ENCODE data around the gene PEDS1. TPM values are rescaled to one million over a fixed set of nuclear protein-coding genes. Genes with fewer than 3 reads are reported as not detected.

Gene PEDS1
- total and polyA plus RNA-seq, 2 of the 13 experiments (the other 11 are each of a cell fraction or from before 2014, with no cell fraction given), result 30.5 to 93.9 TPM

DNA sequence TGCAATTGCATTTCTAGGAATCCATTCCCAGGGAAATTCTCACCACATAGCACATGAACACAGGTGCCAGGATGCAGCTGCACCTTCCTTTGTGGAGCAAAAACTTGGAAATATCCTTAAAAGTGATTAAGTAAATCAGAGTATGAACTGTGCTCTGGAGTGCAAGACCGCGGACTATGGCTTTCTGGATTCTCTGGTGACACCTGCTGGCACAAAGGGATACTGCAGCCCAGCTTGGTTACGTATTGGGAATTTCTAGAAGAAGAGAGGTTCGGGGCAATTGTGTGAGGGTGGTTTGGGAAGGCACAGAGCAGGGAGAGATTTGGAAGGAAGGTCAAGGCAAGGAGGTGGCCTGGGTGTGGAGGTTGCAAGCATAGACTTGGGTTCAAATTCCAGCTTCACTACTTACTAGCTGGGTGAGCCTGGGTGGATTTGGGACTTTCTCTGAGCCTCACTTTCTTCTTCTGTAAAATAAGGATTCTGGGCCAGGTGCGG, 15.9 kb upstream of the PEDS1 start (continued):
- no peak for TF ChIP-seq ADNP (CRISPR knock-in tag; IDR thresholded peaks at IDR 0.05)
- TF ChIP-seq, protein P1, sequence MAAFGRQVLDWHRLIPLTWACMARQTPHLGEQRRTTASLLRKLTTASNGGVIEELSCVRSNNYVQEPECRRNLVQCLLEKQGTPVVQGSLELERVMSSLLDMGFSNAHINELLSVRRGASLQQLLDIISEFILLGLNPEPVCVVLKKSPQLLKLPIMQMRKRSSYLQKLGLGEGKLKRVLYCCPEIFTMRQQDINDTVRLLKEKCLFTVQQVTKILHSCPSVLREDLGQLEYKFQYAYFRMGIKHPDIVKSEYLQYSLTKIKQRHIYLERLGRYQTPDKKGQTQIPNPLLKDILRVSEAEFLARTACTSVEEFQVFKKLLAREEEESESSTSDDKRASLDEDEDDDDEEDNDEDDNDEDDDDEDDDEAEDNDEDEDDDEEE (CRISPR knock-in tag; IDR thresholded peaks at IDR 0.05), result peak; percentile 76; the same call in 1 of the 2 replicates
- TF ChIP-seq ZNF607 (CRISPR knock-in tag; IDR thresholded peaks at IDR 0.05; ENCODE audit: borderline replicate concordance), result peak; percentile 75; the same call in 1 of the 2 replicates
- TF ChIP-seq, protein P2, sequence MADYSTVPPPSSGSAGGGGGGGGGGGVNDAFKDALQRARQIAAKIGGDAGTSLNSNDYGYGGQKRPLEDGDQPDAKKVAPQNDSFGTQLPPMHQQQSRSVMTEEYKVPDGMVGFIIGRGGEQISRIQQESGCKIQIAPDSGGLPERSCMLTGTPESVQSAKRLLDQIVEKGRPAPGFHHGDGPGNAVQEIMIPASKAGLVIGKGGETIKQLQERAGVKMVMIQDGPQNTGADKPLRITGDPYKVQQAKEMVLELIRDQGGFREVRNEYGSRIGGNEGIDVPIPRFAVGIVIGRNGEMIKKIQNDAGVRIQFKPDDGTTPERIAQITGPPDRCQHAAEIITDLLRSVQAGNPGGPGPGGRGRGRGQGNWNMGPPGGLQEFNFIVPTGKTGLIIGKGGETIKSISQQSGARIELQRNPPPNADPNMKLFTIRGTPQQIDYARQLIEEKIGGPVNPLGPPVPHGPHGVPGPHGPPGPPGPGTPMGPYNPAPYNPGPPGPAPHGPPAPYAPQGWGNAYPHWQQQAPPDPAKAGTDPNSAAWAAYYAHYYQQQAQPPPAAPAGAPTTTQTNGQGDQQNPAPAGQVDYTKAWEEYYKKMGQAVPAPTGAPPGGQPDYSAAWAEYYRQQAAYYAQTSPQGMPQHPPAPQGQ (CRISPR knock-in tag; IDR thresholded peaks at IDR 0.05; ENCODE audit: borderline replicate concordance), result 0 out of 2 replicates have a peak, but pooled peaks have one; percentile 36
- TF ChIP-seq, protein P3, sequence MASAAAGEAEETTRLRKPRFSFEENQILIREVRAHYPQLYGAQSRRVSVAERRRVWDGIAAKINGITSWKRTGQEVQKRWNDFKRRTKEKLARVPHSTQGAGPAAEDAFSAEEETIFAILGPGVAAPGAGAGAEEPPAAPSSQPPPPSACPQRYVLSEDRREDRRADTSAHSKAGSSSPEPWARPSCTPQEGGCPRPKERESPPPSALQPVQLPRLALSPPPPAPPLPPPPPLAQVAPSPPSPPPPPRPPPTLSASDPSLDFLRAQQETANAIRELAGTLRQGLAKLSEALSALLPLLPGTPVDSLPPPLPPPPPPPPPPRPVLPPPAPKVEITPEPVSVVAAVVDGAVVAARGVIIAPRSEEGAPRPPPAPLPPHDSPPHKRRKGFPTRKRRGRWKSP (CRISPR knock-in tag; IDR thresholded peaks at IDR 0.05), result peak; percentile 63; the same call in 1 of the 2 replicates
- peak; percentile 18; the same call in 1 of the 2 replicates for TF ChIP-seq ZKSCAN8 (CRISPR knock-in tag; IDR thresholded peaks at IDR 0.05; ENCODE audit: borderline replicate concordance)
- TF ChIP-seq ZKSCAN5 (CRISPR knock-in tag; IDR thresholded peaks at IDR 0.05), result no peak
- TF ChIP-seq, protein P4, sequence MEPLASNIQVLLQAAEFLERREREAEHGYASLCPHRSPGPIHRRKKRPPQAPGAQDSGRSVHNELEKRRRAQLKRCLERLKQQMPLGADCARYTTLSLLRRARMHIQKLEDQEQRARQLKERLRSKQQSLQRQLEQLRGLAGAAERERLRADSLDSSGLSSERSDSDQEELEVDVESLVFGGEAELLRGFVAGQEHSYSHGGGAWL (CRISPR knock-in tag; IDR thresholded peaks at IDR 0.05), result no peak
- peak; percentile 64 for TF ChIP-seq HNF4A (CRISPR knock-in tag; IDR thresholded peaks at IDR 0.05)
- peak; percentile 80 for TF ChIP-seq ZNF598 (CRISPR knock-in tag; IDR thresholded peaks at IDR 0.05; ENCODE audit: borderline replicate concordance)
- peak; percentile 68 for TF ChIP-seq PPARG (CRISPR knock-in tag; conservative IDR thresholded peaks at IDR 0.05)
- 0 out of 2 replicates have a peak, but pooled peaks have one; percentile 68 for TF ChIP-seq ZNF350 (CRISPR knock-in tag; IDR thresholded peaks at IDR 0.05; ENCODE audit: borderline replicate concordance, low read depth)
- TF ChIP-seq ZNF878 (CRISPR knock-in tag; IDR thresholded peaks at IDR 0.05), result peak; percentile 63; the same call in 1 of the 2 replicates
- TF ChIP-seq, protein P5, sequence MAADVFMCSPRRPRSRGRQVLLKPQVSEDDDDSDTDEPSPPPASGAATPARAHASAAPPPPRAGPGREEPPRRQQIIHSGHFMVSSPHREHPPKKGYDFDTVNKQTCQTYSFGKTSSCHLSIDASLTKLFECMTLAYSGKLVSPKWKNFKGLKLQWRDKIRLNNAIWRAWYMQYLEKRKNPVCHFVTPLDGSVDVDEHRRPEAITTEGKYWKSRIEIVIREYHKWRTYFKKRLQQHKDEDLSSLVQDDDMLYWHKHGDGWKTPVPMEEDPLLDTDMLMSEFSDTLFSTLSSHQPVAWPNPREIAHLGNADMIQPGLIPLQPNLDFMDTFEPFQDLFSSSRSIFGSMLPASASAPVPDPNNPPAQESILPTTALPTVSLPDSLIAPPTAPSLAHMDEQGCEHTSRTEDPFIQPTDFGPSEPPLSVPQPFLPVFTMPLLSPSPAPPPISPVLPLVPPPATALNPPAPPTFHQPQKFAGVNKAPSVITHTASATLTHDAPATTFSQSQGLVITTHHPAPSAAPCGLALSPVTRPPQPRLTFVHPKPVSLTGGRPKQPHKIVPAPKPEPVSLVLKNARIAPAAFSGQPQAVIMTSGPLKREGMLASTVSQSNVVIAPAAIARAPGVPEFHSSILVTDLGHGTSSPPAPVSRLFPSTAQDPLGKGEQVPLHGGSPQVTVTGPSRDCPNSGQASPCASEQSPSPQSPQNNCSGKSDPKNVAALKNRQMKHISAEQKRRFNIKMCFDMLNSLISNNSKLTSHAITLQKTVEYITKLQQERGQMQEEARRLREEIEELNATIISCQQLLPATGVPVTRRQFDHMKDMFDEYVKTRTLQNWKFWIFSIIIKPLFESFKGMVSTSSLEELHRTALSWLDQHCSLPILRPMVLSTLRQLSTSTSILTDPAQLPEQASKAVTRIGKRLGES (CRISPR knock-in tag; IDR thresholded peaks at IDR 0.05; ENCODE audit: borderline replicate concordance), result no peak
- TF ChIP-seq RELA (CRISPR knock-in tag; IDR thresholded peaks at IDR 0.05), result 0 out of 2 replicates have a peak, but pooled peaks have one; percentile 50
- TF ChIP-seq MTF2 (CRISPR knock-in tag; IDR thresholded peaks at IDR 0.05; ENCODE audit: borderline replicate concordance), result peak; percentile 76; the same call in 1 of the 2 replicates
- 0 out of 2 replicates have a peak, but pooled peaks have one; percentile 34 for TF ChIP-seq HOXA5 (CRISPR knock-in tag; IDR thresholded peaks at IDR 0.05)
- TF ChIP-seq, protein P6, sequence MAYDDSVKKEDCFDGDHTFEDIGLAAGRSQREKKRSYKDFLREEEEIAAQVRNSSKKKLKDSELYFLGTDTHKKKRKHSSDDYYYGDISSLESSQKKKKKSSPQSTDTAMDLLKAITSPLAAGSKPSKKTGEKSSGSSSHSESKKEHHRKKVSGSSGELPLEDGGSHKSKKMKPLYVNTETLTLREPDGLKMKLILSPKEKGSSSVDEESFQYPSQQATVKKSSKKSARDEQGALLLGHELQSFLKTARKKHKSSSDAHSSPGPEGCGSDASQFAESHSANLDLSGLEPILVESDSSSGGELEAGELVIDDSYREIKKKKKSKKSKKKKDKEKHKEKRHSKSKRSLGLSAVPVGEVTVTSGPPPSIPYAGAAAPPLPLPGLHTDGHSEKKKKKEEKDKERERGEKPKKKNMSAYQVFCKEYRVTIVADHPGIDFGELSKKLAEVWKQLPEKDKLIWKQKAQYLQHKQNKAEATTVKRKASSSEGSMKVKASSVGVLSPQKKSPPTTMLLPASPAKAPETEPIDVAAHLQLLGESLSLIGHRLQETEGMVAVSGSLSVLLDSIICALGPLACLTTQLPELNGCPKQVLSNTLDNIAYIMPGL (CRISPR knock-in tag; IDR thresholded peaks at IDR 0.05; ENCODE audit: borderline replicate concordance in 1 of 2, low read depth in 1 of 2), result peak; percentile 46 to 84; a peak in 3 of 4 replicates
- 0 out of 2 replicates have a peak, but pooled peaks have one; percentile 31 for TF ChIP-seq ZBTB38 (CRISPR knock-in tag; IDR thresholded peaks at IDR 0.05)

All from HepG2 (cell line).